Eye (tissue), 1 donor: Measurements from ENCODE around the gene GOLGA7B.

Experiments used
- DNase-seq: peaks from one replicate; pipeline ENCODE4 v3.0.0-alpha.2; 2015

The GOLGA7B gene

DNA sequence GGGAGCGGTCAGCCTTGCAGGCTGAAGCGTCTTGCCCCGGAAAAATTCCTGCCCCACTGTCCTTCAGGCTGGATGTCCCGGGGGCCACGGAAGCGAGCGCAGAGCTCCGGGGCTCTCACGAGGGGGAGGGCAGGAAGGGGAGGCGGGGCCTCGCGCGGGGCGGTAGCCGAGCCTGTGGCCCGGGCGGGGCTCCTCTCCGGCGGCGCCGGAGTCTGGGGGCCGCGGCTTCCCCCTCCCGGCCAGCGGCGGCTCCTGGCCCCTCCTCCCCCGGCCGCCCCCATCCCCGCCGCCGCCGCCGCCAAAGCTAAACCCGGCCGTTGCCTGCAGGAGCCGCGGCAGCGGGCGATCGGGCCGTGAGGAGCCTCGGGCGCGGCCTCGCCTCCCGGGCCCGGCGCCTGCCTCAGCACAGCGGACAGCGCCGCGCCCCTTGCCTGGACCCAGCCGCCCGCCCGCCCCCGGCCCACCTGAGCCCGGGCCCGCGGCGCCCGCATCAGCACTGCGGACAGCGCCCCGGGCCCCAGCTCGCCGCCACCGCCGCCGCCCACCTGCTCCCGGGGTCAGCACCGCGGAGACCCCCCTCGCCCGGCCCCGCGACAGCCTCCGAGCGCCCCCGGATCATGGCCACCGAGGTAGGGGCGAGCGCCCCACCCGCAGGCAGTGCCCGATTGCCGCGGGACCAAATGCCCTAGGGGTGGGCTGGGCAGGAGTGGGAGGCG lies at the start of gene GOLGA7B:
Gene GOLGA7B (plus strand): TSS at position 157 of the 716 bp plus-strand sequence. CDS start 461 bp downstream, at position 618.
- DNase-seq = peak; percentile 80

- DNase-seq = peak; percentile 27
Measured at GRCh38 chr10:97800474-97800873, 49.2 kb upstream of the GOLGA7B start.

DNA sequence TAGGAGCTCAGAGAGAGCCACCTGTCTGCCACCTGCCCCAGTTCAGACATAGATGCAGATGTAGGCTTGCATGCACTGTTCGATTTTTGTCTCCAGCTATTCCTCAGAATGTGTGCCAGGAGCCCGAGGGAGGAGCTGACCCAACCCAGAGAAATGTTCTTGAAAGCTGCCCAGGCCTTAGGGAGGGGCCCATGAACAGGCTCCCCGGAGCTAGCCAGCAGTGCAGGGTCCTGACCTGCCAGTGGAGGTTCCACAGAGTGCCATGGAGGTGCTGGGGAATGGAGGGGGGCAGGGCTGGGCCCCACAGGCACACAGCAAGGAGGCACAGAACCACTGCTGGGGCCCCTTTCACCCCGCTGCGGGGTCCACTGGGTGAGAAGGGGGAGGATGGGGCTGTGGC lies 48.2 kb upstream of the GOLGA7B start:
- no peak for DNase-seq

DNA sequence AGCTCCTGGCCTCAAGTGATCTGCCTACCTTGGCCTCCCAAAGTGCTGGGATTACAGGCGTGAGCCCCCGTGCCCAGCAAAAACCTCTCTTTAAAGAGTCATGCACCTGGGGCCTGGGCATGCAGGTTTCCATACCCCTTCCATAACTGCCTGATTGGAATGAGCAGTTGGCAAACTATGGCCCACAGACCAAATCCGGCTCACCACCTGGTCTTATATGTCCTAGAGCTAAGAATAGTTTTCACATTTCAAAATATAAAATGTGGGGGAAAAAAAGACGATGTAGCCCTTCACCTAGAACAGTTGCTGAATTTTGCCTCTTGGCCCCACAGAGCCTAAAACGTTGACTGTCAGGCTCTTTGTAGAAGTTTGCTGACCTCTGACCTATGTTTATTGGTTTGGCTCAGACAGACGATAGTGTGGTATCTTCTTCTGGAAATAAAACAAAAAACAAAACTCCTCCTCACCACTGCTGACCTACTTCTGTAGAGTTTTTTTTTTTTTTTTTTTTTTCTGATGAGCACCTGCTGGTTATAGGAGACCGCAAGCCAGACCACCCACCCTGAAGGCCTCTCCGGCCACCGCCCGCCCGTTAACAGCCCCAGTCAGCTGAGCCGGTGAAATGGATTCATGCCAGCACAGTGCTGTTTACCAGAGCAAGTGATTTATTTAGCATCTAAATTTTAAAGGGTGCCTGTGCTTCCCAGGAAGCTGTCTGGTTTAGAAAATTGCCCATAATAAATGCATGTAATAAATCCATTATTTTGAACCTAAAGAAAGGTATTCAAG lies 44.4 kb upstream of the GOLGA7B start:
- DNase-seq = peak; percentile 61

- no peak for DNase-seq
Measured at GRCh38 chr10:97805949-97806348, 43.7 kb upstream of the GOLGA7B start.

- no peak for DNase-seq
Measured at GRCh38 chr10:97810446-97810845, 39.2 kb upstream of the GOLGA7B start.

DNA sequence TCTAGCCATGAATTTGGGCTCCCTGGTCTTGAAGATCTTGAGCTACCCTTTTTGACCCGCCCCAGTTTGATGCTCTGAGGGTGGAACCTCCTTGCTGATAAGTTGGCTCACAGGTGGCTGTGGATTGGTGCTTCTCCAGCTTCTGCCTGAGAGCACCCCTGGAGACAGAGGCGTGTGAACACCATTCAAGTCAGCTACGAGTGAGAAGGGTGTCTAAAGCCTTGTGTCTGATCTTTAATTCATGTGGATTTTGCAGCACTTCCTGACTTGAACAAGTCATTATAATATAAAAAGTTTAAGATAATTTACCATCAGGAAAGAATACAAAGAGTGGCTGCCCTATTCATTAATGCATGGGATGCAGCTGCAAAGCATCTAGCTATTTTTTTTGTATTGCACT lies 37.7 kb upstream of the GOLGA7B start:
- DNase-seq = no peak

DNA sequence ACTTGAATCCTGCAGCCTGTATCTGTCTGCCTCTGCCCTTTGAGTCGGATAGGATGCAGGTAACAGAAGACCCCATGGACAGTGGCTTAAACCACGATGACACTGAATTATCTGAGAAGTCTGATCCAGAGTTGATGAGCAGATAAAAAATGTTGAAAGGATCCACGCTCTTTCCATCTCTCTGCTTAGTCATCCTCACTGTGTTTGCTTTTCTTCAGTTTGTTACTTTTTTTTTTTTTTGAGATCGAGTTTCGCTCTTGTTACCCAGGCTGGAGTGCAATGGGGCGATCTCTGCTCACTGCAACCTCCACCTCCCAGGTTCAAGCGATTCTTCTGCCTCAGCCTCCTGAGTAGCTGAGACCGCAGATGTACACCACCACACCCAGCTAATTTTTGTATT lies 36.9 kb upstream of the GOLGA7B start:
- no peak for DNase-seq

GRCh38 chr10:97813311-97813710 lies 36.3 kb upstream of the GOLGA7B start:
- DNase-seq = no peak

DNA sequence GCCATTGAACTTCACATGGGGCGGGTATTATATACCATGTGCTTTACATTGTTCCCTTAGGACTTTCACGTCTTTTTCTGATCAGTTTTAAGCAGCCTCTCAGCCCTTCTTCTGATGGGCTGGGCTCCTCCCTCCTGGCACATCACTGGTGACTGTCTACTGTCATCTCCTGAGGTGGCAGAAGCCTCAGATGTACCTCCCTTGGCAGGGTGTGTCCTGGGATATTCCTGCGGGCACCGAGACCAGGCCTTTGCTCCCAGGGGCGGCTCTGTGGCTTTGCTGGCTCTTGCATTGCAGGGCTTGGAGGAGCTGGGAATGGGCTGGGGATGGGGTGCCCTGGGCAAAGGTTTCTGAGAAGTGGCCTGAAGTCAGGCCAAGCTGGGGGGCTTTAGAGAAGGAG lies 34.6 kb upstream of the GOLGA7B start:
- DNase-seq = no peak

- no peak for DNase-seq
Measured at GRCh38 chr10:97816609-97817008, 33.0 kb upstream of the GOLGA7B start.

- no peak for DNase-seq
Measured at GRCh38 chr10:97818572-97818971, 31.1 kb upstream of the GOLGA7B start.

GRCh38 chr10:97820096-97820704 lies 29.4 kb upstream of the GOLGA7B start:
- no peak for DNase-seq

DNA sequence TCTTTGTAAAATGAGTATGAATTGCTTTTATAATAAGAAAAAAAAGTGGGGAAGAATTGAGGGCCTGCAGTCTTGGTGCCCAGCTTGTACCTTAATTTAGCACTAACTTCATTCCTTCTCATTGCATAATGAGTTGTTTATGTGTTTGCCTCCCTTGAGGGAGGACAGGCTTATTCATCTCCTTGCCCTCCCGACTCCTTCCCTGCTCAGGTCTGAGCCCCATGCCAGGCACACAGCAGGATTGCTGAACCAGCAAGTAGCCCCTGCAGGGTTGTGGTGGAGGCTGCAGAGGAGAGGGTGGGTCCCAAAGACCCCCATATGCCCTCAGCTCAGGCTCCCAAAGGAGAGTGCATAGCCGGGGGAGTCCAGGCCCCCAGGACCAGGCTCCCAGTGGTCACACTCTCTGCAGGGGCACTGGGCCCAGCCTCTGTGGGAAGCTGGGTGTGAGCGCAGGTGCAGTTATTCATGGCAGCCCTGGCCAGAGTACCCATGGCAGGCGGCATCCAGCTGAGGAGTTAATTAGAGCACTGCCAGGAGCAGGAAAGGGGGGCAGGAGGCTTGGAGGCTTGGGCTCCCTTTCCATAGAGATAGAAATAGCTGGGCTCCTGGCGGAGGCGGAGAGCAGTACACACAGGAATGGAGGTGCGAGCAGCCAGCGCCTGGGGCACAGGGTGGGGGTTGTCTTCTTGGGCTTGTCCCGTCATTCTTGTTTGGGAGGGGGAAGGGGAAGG lies 28.2 kb upstream of the GOLGA7B start:
- peak; percentile 12 for DNase-seq

DNA sequence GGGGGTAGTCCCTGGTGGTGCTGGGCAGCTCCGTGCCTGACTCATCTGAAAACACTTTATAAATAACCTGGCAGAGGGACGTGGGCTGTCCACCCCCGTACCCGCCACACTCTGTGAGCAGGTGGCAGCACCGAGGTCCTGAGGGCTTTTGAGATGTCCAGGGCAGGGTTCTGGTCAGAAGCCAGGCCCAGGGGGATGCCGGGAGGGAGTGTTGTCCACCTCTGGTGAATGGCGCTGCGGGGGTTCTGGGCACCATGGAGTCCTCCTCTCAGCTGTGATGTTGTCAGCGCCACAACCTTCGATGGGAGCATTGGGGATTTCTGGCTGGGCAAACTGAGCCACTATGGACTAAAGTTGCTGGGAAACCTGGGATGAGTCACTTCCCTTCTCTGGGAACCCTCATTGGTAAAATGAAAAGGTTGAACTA lies 27.4 kb upstream of the GOLGA7B start:
- DNase-seq = no peak

DNA sequence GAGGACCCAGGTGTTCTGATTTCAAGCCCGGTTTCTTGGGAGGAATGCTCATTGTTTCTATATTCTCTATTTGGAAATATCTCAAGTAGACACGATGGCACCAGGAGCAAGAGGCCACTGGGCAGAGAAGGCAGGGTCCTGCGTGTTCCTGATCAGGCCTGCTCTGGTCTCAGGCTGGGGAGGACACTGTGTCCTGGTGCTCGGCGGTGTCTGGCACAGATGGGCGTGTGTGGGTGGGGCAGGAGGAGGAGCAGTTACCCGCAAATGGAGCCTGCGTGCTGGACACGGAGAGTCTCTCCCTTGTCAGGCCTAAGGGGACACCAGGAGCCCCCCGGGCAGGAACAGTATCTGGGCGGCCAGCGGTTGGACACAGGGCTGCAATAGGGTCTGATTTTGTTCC lies 25.9 kb upstream of the GOLGA7B start:
- no peak for DNase-seq

DNA sequence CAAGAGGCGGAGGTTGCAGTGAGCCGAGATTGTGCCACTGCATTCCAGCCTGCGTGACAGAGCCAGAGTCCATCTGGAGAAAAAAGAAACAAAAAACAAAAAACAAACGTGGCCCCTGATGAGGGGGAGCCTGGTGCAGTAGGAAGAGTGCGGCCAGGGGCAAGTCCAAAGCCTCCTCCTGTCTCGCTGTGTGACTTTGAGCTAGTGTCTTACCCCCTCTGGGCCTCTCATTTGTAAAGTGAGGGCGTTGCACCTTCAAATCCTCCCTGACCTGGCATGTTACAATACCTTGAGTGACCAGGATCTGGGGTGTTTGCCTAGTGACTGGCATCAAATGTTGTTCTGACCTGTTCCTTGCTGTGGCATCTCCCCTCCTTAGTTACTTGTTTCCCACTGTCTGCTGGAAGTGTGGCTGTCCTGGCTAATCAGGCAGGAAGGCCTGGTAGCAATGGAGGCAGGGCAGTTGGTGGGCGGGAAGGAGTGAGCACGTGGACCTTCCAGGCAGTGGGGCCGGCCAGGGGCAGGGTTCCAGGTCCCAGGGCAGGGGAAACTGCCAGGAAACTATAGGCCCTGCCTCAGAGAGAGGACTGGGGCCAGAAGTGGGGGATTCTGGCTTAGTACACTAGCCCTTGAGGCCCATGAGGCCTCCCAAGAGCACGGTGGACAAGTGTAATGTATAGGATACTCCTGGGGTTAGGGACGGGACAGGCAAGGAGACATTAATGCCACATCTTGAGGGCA lies 24.5 kb upstream of the GOLGA7B start:
- DNase-seq = no peak

GRCh38 chr10:97826892-97827291 lies 22.8 kb upstream of the GOLGA7B start:
- DNase-seq = no peak

DNA sequence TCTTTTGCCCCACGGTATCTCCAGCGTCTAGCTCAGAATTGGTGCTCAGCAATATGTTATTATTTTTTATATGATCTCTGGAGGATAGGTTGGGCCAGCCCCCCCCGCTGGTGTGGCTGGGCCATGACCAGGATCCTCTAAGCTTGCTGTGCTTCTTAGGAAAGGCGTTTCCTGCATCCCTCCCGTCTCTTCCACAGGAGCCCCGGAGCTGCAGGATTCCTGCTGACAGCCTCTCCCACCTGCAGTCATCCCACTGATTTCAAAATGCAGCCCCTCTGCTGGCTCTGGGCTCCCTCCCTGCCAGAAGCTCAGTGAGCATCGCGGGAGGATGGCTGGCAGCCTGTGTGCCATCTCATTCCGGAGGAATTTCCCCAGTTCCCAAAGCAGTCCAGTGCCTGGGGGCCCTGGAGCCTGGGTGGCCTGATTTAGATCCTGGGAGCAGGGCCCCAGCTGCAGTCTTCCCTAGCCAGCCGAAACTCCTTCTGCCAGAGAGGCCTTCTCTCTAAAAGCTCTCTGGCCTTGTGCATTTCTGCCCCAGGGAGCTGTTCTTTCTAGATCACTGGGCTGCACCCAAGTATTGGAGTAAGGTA lies 21.8 kb upstream of the GOLGA7B start:
- DNase-seq = peak; percentile 54

DNA sequence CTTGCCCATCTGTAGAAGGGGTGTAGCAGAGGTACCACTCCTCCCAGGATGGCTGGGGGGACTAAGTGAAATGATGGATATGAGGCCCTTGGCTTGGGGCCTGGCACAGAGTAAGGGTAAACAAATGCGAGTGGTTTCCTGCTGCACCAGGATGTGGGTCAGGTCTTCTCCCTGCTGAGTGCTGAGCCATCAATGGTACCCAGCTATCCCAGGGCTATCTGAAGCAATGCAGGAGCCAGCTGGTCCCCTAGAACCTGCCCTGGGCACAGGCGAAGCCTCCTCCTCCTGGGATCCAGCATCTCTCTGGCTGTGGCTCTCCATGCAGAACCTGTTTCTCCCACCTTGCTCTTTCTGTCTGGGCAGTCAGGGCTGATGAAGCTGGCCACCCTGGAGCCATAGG lies 20.9 kb upstream of the GOLGA7B start:
- no peak for DNase-seq

DNA sequence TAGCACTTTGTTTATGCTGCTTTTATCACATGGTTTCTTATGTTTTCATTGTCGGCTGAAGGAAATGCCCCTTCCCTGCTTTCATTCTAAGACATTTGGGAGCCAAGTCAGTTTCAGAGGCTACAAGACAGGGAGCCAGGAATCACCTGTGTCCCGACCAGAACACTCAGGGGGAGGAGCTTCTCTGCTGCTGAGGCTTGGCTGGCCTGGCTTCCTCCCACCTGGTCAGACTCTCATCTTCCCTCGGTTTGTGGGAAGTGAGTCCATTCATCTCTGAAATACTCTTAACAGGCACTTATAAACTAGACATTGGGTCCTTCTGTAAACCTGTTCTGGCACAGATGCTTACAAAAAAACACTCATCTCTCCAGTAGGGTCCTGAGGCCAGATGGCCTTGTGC lies 19.6 kb upstream of the GOLGA7B start:
- no peak for DNase-seq

- DNase-seq = no peak
Measured at GRCh38 chr10:97831259-97831658, 18.4 kb upstream of the GOLGA7B start.
